Measurements from ENCODE around the gene PRPF40A.

PRPF40A gene

GRCh38 chr2:152617456-152618192 lies 99.6 kb downstream of the PRPF40A start:
- H3K27me3 ChIP-seq = no peaks in the 10 kb centered on the region
- no peaks in the 10 kb centered on the region; the same call in 1 of the 2 replicates for H3K36me3 ChIP-seq
- H3K9me3 ChIP-seq = no peaks in the 10 kb centered on the region
- no peak for TF ChIP-seq CTCF (IDR thresholded peaks at IDR 0.05; ENCODE audit: low read depth, low read length)
- H3K4me1 ChIP-seq = no peaks in the 10 kb centered on the region
- no peak overlapping the region for H3K4me3 ChIP-seq (ENCODE audit: low read depth, low read length)
- DNase-seq = no peak

GRCh38 chr2:152615177-152615576 lies 102.1 kb downstream of the PRPF40A start:
- no peak for DNase-seq
- no peaks in the 10 kb centered on the region for H3K4me1 ChIP-seq
- H3K9me3 ChIP-seq = no peaks in the 10 kb centered on the region
- no peak for TF ChIP-seq CTCF (IDR thresholded peaks at IDR 0.05; ENCODE audit: low read depth, low read length)
- H3K36me3 ChIP-seq = no peaks in the 10 kb centered on the region; the same call in 1 of the 2 replicates
- H3K4me3 ChIP-seq (ENCODE audit: low read depth, low read length) = no peak overlapping the region
- no peaks in the 10 kb centered on the region for H3K27me3 ChIP-seq

- Histone ChIP-seq H3K36me3 (no peaks in the 10 kb centered on the region; the same call in 1 of the 2 replicates), H3K27me3 (no peaks in the 10 kb centered on the region), H3K4me3 (ENCODE audit: low read depth, low read length) (no peak overlapping the region), H3K9me3 (no peaks in the 10 kb centered on the region), H3K4me1 (no peaks in the 10 kb centered on the region)
- no peak for TF ChIP-seq CTCF (IDR thresholded peaks at IDR 0.05; ENCODE audit: low read depth, low read length)
- no peak for DNase-seq
Measured at GRCh38 chr2:152613235-152613634, 104.0 kb downstream of the PRPF40A start.

- Histone ChIP-seq H3K36me3 (no peaks in the 10 kb centered on the region), H3K27me3 (no peaks in the 10 kb centered on the region), H3K9me3 (no peaks in the 10 kb centered on the region), H3K4me3 (ENCODE audit: low read depth, low read length) (no peak overlapping the region), H3K4me1 (no peaks in the 10 kb centered on the region)
- DNase-seq = no peak
- no peak for TF ChIP-seq CTCF (IDR thresholded peaks at IDR 0.05; ENCODE audit: low read depth, low read length)
Measured at GRCh38 chr2:152611458-152612231, 105.6 kb downstream of the PRPF40A start.

- no peaks in the 10 kb centered on the region for H3K36me3 ChIP-seq
- no peak for TF ChIP-seq CTCF (IDR thresholded peaks at IDR 0.05; ENCODE audit: low read depth, low read length)
Measured at GRCh38 chr2:152609699-152610098, 107.6 kb downstream of the PRPF40A start.

GRCh38 chr2:152609154-152609553 lies 108.1 kb downstream of the PRPF40A start:
- Histone ChIP-seq H3K4me1 (no peaks in the 10 kb centered on the region), H3K4me3 (ENCODE audit: low read depth, low read length) (no peak overlapping the region), H3K36me3 (no peaks in the 10 kb centered on the region), H3K9me3 (no peaks in the 10 kb centered on the region), H3K27me3 (no peaks in the 10 kb centered on the region)
- TF ChIP-seq CTCF (IDR thresholded peaks at IDR 0.05; ENCODE audit: low read depth, low read length) = no peak
- DNase-seq = no peak

More at GRCh38 chr2:152609699-152610098, 107.6 kb downstream of the PRPF40A start:
- H3K27me3 ChIP-seq = no peaks in the 10 kb centered on the region
- H3K9me3 ChIP-seq = no peaks in the 10 kb centered on the region
- no peaks in the 10 kb centered on the region for H3K4me1 ChIP-seq
- DNase-seq = no peak
- no peak overlapping the region for H3K4me3 ChIP-seq (ENCODE audit: low read depth, low read length)
